ENCODE measurements around the gene CORIN.

The CORIN gene

GRCh38 chr4:47597696-47598095, 240.2 kb downstream of the CORIN start:
- no peaks in the 10 kb centered on the region for H4K20me1 ChIP-seq (ENCODE audit: insufficient read depth, low read length)

GRCh38 chr4:47590325-47590724, 247.5 kb downstream of the CORIN start:
- H3K9me2 ChIP-seq (replicated peaks; ENCODE audit: insufficient read depth, low read length) = no peaks in the 10 kb centered on the region
- H3K4me3 ChIP-seq (ENCODE audit: low read length) = no peak overlapping the region
- no peak for DNase-seq
- H3K9ac ChIP-seq (ENCODE audit: low read length) = no peak overlapping the region
- no peaks in the 10 kb centered on the region for H3K4me1 ChIP-seq (ENCODE audit: low read length)
- TF ChIP-seq CTCF (IDR thresholded peaks at IDR 0.05; ENCODE audit: low read length) (no peak), EZH2 (optimal IDR thresholded peaks at IDR 0.05; ENCODE audit: low read depth, low read length) (no peak), EZH2phosphoT487 (IDR thresholded peaks at IDR 0.05; ENCODE audit: low read length) (no peak)
- no peak overlapping the region for H2AFZ ChIP-seq (ENCODE audit: low read length)
- 0 out of 2 replicates have a peak, but pooled peaks cover 3% of the 10 kb centered on the region for H3F3A ChIP-seq (ENCODE audit: insufficient read depth, low read length)
- H3K27ac ChIP-seq (ENCODE audit: low read length) = no peak overlapping the region
- no peaks in the 10 kb centered on the region for H3K9me3 ChIP-seq (replicated peaks; ENCODE audit: insufficient read depth, low read length)
- no peak overlapping the region for H3K4me2 ChIP-seq (ENCODE audit: low read depth, low read length)
- H3K27me3 ChIP-seq (replicated peaks; ENCODE audit: insufficient read depth, low read length) = no peaks in the 10 kb centered on the region
- no peaks in the 10 kb centered on the region for H3K36me3 ChIP-seq (replicated peaks; ENCODE audit: insufficient read depth, low read length)
- H4K20me1 ChIP-seq (ENCODE audit: insufficient read depth, low read length) = no peaks in the 10 kb centered on the region
- no peaks in the 10 kb centered on the region for H3K79me2 ChIP-seq (ENCODE audit: low read length)

More at GRCh38 chr4:47597696-47598095, 240.2 kb downstream of the CORIN start:
- Histone ChIP-seq H3K9me2 (replicated peaks; ENCODE audit: insufficient read depth, low read length) (no peaks in the 10 kb centered on the region), H3K9ac (ENCODE audit: low read length) (no peak overlapping the region), H3K4me2 (ENCODE audit: low read depth, low read length) (no peak overlapping the region), H3K27me3 (replicated peaks; ENCODE audit: insufficient read depth, low read length) (no peaks in the 10 kb centered on the region), H3K4me3 (ENCODE audit: low read length) (no peak overlapping the region), H3K4me1 (ENCODE audit: low read length) (no peaks in the 10 kb centered on the region), H3K36me3 (replicated peaks; ENCODE audit: insufficient read depth, low read length) (no peaks in the 10 kb centered on the region), H3K9me3 (replicated peaks; ENCODE audit: insufficient read depth, low read length) (no peaks in the 10 kb centered on the region), H3K79me2 (ENCODE audit: low read length) (no peaks in the 10 kb centered on the region), H3K27ac (ENCODE audit: low read length) (no peak overlapping the region), H2AFZ (ENCODE audit: low read length) (no peak overlapping the region), H3F3A (ENCODE audit: insufficient read depth, low read length) (no peaks in the 10 kb centered on the region)
- DNase-seq = no peak
- TF ChIP-seq EZH2 (optimal IDR thresholded peaks at IDR 0.05; ENCODE audit: low read depth, low read length) = no peak
- no peak for TF ChIP-seq EZH2phosphoT487 (IDR thresholded peaks at IDR 0.05; ENCODE audit: low read length)
- TF ChIP-seq CTCF (IDR thresholded peaks at IDR 0.05; ENCODE audit: low read length) = no peak

- TF ChIP-seq EZH2 (optimal IDR thresholded peaks at IDR 0.05; ENCODE audit: low read depth, low read length) (no peak), EZH2phosphoT487 (IDR thresholded peaks at IDR 0.05; ENCODE audit: low read length) (no peak), CTCF (IDR thresholded peaks at IDR 0.05; ENCODE audit: low read length) (no peak)
- Histone ChIP-seq H3K9me2 (replicated peaks; ENCODE audit: insufficient read depth, low read length) (no peaks in the 10 kb centered on the region), H3K4me2 (ENCODE audit: low read depth, low read length) (no peak overlapping the region), H3K9ac (ENCODE audit: low read length) (no peak overlapping the region), H2AFZ (ENCODE audit: low read length) (no peak overlapping the region), H3K36me3 (replicated peaks; ENCODE audit: insufficient read depth, low read length) (no peaks in the 10 kb centered on the region), H3K4me1 (ENCODE audit: low read length) (no peaks in the 10 kb centered on the region), H3K27me3 (replicated peaks; ENCODE audit: insufficient read depth, low read length) (no peaks in the 10 kb centered on the region), H3K27ac (ENCODE audit: low read length) (no peak overlapping the region), H4K20me1 (ENCODE audit: insufficient read depth, low read length) (no peaks in the 10 kb centered on the region), H3K4me3 (ENCODE audit: low read length) (no peak overlapping the region), H3F3A (ENCODE audit: insufficient read depth, low read length) (no peaks in the 10 kb centered on the region), H3K79me2 (ENCODE audit: low read length) (no peaks in the 10 kb centered on the region), H3K9me3 (replicated peaks; ENCODE audit: insufficient read depth, low read length) (no peaks in the 10 kb centered on the region)
- no peak for DNase-seq
Observed at GRCh38 chr4:47579235-47579634, 258.6 kb downstream of the CORIN start.

Measured in MM.1S (cell line).